GM18508 (cell line): ENCODE results near the gene GREB1.

Source experiments
- ATAC-seq: cut with Tn5 transposase; IDR thresholded peaks from one replicate; pipeline ENCODE4 v1.9.1; 2021; ENCODE audit warnings: moderate number of reproducible peaks; ENCODE audit not compliant: insufficient read depth, unreplicated experiment

GREB1 gene

GRCh38 chr2:11628675-11629074 lies 94.8 kb downstream of the GREB1 start:
- ATAC-seq = no peak

- no peak for ATAC-seq
These were observed 95.4 kb downstream of the GREB1 start for GRCh38 chr2:11629215-11629614.

- no peak for ATAC-seq
These were observed 96.0 kb downstream of the GREB1 start for GRCh38 chr2:11629851-11630250.

- ATAC-seq = no peak
These were observed 97.0 kb downstream of the GREB1 start for GRCh38 chr2:11630855-11631254.

GRCh38 chr2:11631462-11631861 lies 97.6 kb downstream of the GREB1 start:
- no peak for ATAC-seq

GRCh38 chr2:11633923-11634478 lies 100.2 kb downstream of the GREB1 start:
- ATAC-seq = no peak

- ATAC-seq = no peak
These were observed 100.7 kb downstream of the GREB1 start for GRCh38 chr2:11634584-11634983.

- ATAC-seq = no peak
These were observed 101.3 kb downstream of the GREB1 start for GRCh38 chr2:11635141-11635540.

- no peak for ATAC-seq
These were observed 102.9 kb downstream of the GREB1 start for GRCh38 chr2:11636593-11637295.

GRCh38 chr2:11637546-11637945 lies 103.7 kb downstream of the GREB1 start:
- no peak for ATAC-seq

- ATAC-seq = no peak
These were observed 105.7 kb downstream of the GREB1 start for GRCh38 chr2:11639503-11639902.

GRCh38 chr2:11640132-11640531 lies 106.3 kb downstream of the GREB1 start:
- ATAC-seq = no peak

GRCh38 chr2:11642972-11643371 lies 109.1 kb downstream of the GREB1 start:
- ATAC-seq = no peak

GRCh38 chr2:11644293-11644692 lies 110.4 kb downstream of the GREB1 start:
- no peak for ATAC-seq

GRCh38 chr2:11646530-11646929 lies 112.7 kb downstream of the GREB1 start:
- ATAC-seq = no peak

GRCh38 chr2:11647834-11648600 lies 114.2 kb downstream of the GREB1 start:
- ATAC-seq = no peak

GRCh38 chr2:11649093-11649492 lies 115.2 kb downstream of the GREB1 start:
- ATAC-seq = no peak

GRCh38 chr2:11651856-11652548 lies 118.2 kb downstream of the GREB1 start:
- ATAC-seq = no peak

GRCh38 chr2:11652553-11652952 lies 118.7 kb downstream of the GREB1 start:
- ATAC-seq = no peak

GRCh38 chr2:11655495-11655894 lies 121.7 kb downstream of the GREB1 start:
- no peak for ATAC-seq

GRCh38 chr2:11656252-11656651 lies 122.4 kb downstream of the GREB1 start:
- ATAC-seq = no peak
